GM08714 (cell line): ENCODE measurements around the gene TNPO1.

Experiments
- H3K4me3 ChIP-seq: fragments of 200-500 bp; sonication (Bioruptor generic); 2 replicates; pipeline ENCODE4 v1.5.1; 2014; ENCODE audit warnings: mild to moderate bottlenecking, low read length, inconsistent platforms
- ZNF274 ChIP-seq: IDR thresholded peaks from 2 replicates; pipeline ENCODE4 v1.6.1; 2012; ENCODE audit warnings: mild to moderate bottlenecking, low read depth, low read length

Gene TNPO1

GRCh38 chr5:72855821-72856220 is 39.4 kb downstream of the TNPO1 start:
- H3K4me3 ChIP-seq, result no peak overlapping the region
- TF ChIP-seq ZNF274, result no peak

- no peak for TF ChIP-seq ZNF274
- no peak overlapping the region for H3K4me3 ChIP-seq
Observed at GRCh38 chr5:72857396-72857795, 40.9 kb downstream of the TNPO1 start.

- TF ChIP-seq ZNF274, result no peak
- H3K4me3 ChIP-seq, result no peak overlapping the region
Observed at GRCh38 chr5:72859127-72859526, 42.7 kb downstream of the TNPO1 start.

DNA sequence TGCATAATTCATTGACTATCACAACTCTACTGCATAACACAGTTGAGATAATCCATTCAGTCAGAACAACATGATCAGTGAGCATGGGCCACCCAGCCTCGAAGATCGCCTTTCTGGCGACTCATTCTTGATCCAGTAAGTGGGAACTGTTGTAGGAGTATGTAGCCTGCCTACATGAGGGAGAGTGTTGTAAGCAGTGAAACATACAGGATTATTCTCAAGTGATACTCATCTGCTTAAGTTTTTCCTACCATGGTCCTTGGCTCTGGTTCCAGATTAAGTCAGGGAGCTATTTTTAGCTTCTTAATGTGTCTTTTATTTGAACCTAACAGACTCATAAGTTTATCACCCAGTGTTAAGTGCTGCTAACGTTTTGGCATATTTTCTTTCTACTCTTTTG is 44.0 kb downstream of the TNPO1 start:
- no peak for TF ChIP-seq ZNF274

DNA sequence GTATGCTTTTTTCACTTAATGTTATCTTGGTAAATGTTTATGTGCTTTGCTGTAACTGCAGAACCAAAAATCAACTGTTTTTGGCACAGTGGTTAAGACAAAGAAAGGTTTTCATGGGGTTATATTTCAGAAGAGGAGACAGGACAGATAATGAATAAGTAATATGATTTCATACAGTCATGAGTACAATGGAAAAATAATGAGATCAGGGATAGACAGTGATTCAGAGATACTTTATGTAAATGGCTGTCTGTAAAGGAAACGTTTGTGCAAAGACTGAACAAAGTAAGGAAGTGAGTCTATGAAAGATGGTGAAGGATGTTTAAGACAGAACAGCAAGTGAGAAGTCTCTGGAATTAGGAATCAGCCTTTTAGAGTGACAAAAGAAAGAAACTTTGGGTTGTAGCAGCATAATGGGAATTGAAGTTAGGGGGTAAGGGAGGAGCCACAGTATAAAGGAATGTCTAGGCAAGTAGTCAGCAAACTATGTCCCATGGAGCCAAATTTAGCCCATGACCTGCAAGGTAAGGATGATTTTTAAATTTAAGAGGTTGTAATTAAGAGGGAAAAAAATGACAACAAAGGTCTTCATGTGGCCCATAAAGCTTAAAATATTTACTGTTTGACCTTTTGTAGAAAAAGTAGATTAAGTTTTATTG is 55.0 kb downstream of the TNPO1 start:
- no peak for TF ChIP-seq ZNF274
- H3K4me3 ChIP-seq, result no peak overlapping the region

More for the DNA sequence above, 44.0 kb downstream of the TNPO1 start:
- H3K4me3 ChIP-seq, result no peak overlapping the region

- H3K4me3 ChIP-seq, result no peak overlapping the region
- TF ChIP-seq ZNF274, result no peak
Observed at GRCh38 chr5:72878854-72879253, 62.4 kb downstream of the TNPO1 start.

- TF ChIP-seq ZNF274, result no peak
- no peak overlapping the region for H3K4me3 ChIP-seq
Observed at GRCh38 chr5:72882989-72883388, 66.5 kb downstream of the TNPO1 start.

DNA sequence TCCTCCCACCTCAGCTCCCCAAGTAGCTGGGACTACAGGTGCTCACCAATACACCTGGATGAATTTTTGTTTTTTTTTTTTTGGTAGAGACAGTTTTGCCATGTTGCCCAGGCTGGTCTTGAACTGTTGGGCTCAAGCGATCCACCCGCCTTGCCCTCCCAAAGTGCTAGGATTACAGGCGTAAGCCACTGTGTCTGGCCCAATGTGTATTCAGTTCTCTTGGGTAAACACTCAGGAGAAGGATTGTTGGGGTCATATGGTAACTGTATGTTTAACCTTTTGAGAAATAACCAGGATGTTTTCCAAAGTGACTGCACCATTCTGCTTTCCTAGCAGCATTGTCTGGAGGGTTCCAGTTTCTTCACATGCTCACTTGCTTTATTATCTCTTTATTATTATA is 67.4 kb downstream of the TNPO1 start:
- no peak overlapping the region for H3K4me3 ChIP-seq
- no peak for TF ChIP-seq ZNF274

DNA sequence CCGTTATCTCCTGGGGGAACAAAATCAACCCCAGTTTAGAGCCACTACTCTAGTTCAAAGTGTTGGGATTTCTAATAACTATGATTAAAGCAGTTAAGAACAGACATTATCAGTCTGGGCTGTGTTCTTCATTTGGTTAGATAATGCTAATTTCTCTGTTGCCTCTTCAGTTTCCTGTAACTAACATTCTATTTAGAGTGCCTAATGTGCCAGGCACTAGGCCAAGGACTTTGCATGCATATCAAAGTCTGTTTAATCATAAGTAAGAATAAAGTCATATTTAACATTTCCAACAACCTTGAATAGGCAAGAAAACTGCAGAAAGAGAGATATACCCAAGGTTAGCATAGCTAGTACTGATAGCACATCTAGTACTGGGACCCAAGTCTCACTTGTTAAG is 68.4 kb downstream of the TNPO1 start:
- TF ChIP-seq ZNF274, result no peak
- H3K4me3 ChIP-seq, result no peak overlapping the region

- no peak for TF ChIP-seq ZNF274
- no peak overlapping the region for H3K4me3 ChIP-seq
Observed at GRCh38 chr5:72885824-72886223, 69.4 kb downstream of the TNPO1 start.

- H3K4me3 ChIP-seq, result no peak overlapping the region
- no peak for TF ChIP-seq ZNF274
Observed at GRCh38 chr5:72888595-72888994, 72.1 kb downstream of the TNPO1 start.

DNA sequence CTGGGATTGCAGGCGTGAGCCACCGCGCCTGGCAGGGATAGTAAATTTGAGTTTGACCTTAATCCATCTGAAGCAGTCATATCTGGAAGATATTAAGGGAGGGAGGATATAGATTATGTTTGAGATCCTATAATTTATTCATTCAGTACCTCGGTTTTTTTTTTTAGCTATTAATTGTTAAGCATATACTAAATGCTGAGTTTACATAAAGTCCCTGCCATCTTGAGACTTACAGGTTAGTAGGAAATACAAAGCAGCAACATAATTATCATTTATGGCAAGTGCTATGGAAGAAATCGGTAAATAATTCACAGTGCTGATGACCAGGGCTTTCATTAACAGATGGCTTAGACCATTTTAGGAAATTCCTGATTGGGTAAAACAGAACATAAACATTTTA is 72.9 kb downstream of the TNPO1 start:
- no peak overlapping the region for H3K4me3 ChIP-seq
- no peak for TF ChIP-seq ZNF274

- TF ChIP-seq ZNF274, result no peak
- H3K4me3 ChIP-seq, result no peak overlapping the region
Observed at GRCh38 chr5:72892846-72893245, 76.4 kb downstream of the TNPO1 start.

DNA sequence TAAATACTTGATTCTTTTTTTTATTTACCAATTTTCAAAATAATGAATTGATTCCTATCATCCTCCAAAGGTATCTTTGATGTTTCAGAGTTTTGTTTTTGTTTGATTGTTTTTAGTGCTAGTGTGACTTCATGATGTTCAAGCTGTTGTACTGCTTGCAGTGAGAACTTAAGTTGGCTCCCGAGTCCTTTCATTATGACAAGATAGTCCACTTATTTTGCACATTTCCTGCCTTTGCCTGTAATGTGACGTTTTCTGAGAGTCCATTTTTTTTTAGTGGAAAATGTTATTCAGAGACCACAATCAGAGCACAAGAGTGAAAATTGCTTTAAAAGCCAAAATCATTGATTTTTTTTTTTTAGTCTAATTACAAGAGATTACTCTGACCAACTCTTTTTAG is 79.3 kb downstream of the TNPO1 start:
- no peak overlapping the region for H3K4me3 ChIP-seq
- no peak for TF ChIP-seq ZNF274

- no peak overlapping the region for H3K4me3 ChIP-seq
- no peak for TF ChIP-seq ZNF274
Observed at GRCh38 chr5:72906806-72907205, 90.3 kb downstream of the TNPO1 start.

GRCh38 chr5:72908664-72909063 is 92.2 kb downstream of the TNPO1 start:
- no peak overlapping the region for H3K4me3 ChIP-seq

More at GRCh38 chr5:72908664-72909063, 92.2 kb downstream of the TNPO1 start:
- TF ChIP-seq ZNF274, result no peak
